GM10266 (cell line): ENCODE results near the gene SNX17.
A peak's percentile ranks its signal among the peaks of the same experiment; 100 is the strongest.

Experiments used
- DNase-seq: peaks from one replicate; pipeline ENCODE4 v3.0.0; 2012; ENCODE audit errors: extremely low spot score
- CTCF ChIP-seq: IDR thresholded peaks from 2 replicates; pipeline ENCODE4 v1.5.1; 2012; ENCODE audit warnings: mild to moderate bottlenecking, low read depth; ENCODE audit not compliant: control insufficient read depth, insufficient read depth; ENCODE audit errors: missing control alignments

SNX17 gene, protein sequence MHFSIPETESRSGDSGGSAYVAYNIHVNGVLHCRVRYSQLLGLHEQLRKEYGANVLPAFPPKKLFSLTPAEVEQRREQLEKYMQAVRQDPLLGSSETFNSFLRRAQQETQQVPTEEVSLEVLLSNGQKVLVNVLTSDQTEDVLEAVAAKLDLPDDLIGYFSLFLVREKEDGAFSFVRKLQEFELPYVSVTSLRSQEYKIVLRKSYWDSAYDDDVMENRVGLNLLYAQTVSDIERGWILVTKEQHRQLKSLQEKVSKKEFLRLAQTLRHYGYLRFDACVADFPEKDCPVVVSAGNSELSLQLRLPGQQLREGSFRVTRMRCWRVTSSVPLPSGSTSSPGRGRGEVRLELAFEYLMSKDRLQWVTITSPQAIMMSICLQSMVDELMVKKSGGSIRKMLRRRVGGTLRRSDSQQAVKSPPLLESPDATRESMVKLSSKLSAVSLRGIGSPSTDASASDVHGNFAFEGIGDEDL

GRCh38 chr2:27370026-27370815 lies at the start of gene SNX17, which contains the start of gene EIF2B4:
SNX17 (plus strand) TSS chr2:27370616; CDS start chr2:27370744, 128 bp downstream.
EIF2B4 (minus strand) TSS chr2:27370338; CDS start chr2:27370314, 24 bp downstream.
- peak; percentile 98 for TF ChIP-seq CTCF
- peak; percentile 96 for DNase-seq

DNA sequence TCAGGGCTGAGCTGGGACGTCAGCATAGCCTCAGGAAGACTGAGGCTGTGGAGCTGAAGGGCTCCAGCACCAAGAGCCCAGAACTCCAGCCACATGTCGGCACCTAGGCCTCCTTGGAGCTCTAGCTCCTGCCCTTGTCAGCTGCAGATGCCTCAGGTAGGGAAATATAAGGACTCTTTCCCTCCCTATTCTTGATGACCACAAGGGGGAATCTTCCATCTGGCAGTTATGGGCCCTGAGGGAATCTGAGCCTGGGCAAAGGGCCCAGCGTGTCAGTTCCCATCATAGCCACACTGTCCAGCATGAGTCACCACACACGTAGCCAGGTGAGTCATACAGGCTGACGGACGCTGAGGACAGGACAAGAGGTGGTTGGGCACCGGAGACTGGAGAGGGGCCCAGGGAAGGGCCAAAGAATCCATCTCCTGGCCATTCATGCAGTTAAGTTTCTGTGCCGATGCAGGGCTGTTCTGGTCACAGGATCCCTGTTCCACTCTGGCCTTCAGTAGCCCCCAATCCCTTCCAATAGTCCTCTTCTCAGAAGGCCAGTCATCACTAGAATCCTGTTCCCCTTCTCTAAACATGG lies 49.4 kb upstream of the SNX17 start:
- no peak for TF ChIP-seq CTCF
- no peak for DNase-seq

GRCh38 chr2:27322301-27322765 lies 48.1 kb upstream of the SNX17 start:
- no peak for TF ChIP-seq CTCF
- no peak for DNase-seq

- peak; percentile 95 for DNase-seq
- TF ChIP-seq CTCF = no peak
These were observed 47.4 kb upstream of the SNX17 start, which contains the start of gene MPV17 for GRCh38 chr2:27322766-27323595. MPV17 (minus strand) TSS chr2:27323097; CDS start chr2:27322517, 580 bp downstream.

DNA sequence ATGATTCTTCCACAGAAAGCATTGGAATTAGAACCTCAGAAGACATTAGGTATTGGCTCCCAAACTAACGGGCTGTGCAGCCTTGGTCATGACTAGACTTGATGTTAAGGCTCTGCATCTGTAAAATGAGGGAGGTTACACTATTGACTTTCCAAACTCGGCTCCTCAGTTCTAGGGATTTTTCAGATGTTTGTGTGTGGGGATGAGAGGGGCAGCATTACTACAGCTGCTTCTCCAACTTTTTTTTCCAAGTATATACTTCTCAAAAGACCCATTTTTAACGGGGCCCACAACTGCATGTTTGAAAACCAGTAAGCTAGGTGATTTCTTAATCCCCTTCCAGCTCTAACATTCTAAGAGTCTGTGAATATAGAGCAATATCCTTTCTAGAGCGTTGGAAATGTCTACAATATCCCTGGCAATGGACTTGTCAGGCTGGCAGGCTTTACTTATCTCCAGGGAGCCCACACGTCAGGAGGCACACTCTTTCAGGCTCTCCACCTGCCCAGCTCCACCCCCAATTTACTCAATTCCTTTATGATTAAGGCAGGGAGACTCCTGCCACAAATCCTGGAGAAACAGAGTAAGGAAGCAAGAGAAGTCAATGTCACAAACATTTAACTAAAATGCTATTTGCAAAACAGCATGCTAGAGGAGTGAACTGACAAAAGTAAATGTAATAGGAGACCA lies 46.7 kb upstream of the SNX17 start:
- TF ChIP-seq CTCF = no peak
- DNase-seq = no peak

DNA sequence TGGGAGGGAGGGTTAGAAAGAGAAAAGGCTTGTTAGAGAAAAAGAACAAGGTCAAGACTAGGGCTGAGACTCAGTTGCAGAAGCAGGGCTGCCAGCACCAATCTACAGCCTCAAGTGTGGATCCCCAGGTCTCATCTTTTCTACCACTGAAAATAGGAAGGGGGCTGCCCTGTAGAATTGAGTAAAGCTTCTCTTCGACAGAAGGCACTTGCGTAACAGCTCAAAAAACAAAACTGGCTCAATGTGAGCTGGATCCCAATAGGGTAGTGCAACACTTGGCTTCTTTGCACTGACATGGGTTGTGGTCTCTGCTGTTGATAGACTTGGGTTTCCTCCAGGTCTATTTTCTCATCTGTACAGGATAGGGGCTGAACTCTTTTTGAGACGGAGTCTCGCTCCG lies 45.7 kb upstream of the SNX17 start:
- TF ChIP-seq CTCF = no peak
- no peak for DNase-seq
